ENCODE results near the gene PDGFRA. TPM values are rescaled to one million over a fixed set of nuclear protein-coding genes. Genes with fewer than 3 reads are reported as not detected.

The PDGFRA gene
- total RNA-seq, 1 experiment from 2014 or later: 6.8 TPM

DNA sequence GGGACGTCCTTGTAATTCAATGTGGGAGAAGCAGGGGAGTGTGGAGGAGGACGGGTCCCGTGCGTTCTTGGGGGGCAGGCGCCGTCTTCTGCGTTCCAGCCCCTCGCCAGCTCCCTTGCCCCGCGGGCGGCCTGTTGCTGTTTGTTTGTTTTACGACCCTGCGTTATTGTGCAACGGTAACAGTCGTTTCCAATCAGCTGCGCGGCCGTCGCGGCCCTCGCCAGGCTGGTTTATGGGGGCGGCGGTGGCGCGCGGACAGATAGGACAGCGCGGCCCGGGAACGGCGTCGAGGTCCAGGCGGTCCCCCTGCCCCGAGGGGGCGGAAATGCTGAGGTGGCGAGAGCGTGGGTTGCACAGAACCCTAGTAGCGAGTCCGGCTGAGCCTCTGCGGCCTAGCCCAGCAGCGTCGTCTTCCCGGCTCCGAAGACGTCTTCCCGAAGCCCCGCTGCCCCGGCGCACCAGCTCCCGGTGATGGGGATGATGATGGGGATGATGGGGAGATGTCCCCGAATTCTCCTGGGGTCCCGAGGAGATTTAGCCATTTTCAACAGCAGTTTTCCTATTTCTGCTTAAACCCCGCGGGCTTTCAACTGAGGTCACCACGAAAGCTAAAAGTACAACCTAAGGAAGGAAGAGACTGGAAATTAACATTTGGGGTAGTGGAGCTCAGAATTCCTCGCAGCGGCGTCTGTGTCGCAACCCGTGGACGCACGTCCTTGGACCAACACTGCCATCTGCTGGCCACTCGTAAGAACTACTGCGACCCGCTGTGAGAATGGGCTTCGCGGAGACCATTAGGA lies 4.8 kb downstream of the PDGFRA start:
- H3T11ph ChIP-seq (ENCODE audit: low read length): no peak overlapping the region
- TF ChIP-seq, protein P1, sequence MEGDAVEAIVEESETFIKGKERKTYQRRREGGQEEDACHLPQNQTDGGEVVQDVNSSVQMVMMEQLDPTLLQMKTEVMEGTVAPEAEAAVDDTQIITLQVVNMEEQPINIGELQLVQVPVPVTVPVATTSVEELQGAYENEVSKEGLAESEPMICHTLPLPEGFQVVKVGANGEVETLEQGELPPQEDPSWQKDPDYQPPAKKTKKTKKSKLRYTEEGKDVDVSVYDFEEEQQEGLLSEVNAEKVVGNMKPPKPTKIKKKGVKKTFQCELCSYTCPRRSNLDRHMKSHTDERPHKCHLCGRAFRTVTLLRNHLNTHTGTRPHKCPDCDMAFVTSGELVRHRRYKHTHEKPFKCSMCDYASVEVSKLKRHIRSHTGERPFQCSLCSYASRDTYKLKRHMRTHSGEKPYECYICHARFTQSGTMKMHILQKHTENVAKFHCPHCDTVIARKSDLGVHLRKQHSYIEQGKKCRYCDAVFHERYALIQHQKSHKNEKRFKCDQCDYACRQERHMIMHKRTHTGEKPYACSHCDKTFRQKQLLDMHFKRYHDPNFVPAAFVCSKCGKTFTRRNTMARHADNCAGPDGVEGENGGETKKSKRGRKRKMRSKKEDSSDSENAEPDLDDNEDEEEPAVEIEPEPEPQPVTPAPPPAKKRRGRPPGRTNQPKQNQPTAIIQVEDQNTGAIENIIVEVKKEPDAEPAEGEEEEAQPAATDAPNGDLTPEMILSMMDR (conservative IDR thresholded peaks at IDR 0.05): peak; percentile 93
- Mint-ChIP-seq H3K4me3 (peak overlapping the region; percentile 64 to 79), H3K9me3 (peaks cover 11% of the 10 kb centered on the region in 2 experiments), H3K36me3 (ENCODE audit: insufficient read depth in 1 of 3, low read depth in 3 of 3) (peaks cover 0 to 6% (median 5%) of the 10 kb centered on the region in 3 experiments; a peak in 3 of 7 replicates), H3K4me1 (peaks cover 27 to 34% of the 10 kb centered on the region in 2 experiments), H3K27ac (no peak overlapping the region), H3K27me3 (ENCODE audit: low read depth) (peaks cover 81% of the 10 kb centered on the region)
- H4K8ac ChIP-seq (replicated peaks; ENCODE audit: insufficient read length, low read depth, low read length): no peak overlapping the region
- no peaks in the 10 kb centered on the region for H3K9me3 ChIP-seq (ENCODE audit: control insufficient read depth, low read depth, low read length)
- no peak overlapping the region for H2BK12ac ChIP-seq (ENCODE audit: insufficient read length, low read depth, low read length)
- no peaks in the 10 kb centered on the region; the same call in 1 of the 2 replicates for H3K4me1 ChIP-seq (ENCODE audit: insufficient read depth, low read length)
- H3K23ac ChIP-seq (ENCODE audit: insufficient read length, low read depth, low read length): no peak overlapping the region
- peak; percentile 73 for DNase-seq
- H3K27ac ChIP-seq (ENCODE audit: insufficient read length, low read depth, low read length): no peak overlapping the region
- H4K20me1 ChIP-seq (ENCODE audit: control insufficient read depth, insufficient read depth, insufficient read length): no peaks in the 10 kb centered on the region
- no peaks in the 10 kb centered on the region for H3K79me1 ChIP-seq (ENCODE audit: insufficient read depth, low read depth, low read length, poor library complexity, severe bottlenecking)
- no peak overlapping the region for H2BK15ac ChIP-seq (ENCODE audit: low read depth, low read length)
- no peak overlapping the region for H3K56ac ChIP-seq (ENCODE audit: insufficient read length, low read depth, low read length)
- no peak overlapping the region for H3K14ac ChIP-seq (ENCODE audit: insufficient read depth, low read length)
- WGBS (ENCODE audit: extremely low coverage, insufficient read length, low lambda C conversion rate): no CpG with 5 or more reads among the region's 67 CpGs
- no peaks in the 10 kb centered on the region for H3K79me2 ChIP-seq (ENCODE audit: insufficient read depth, low read length)
- H2AK5ac ChIP-seq (ENCODE audit: insufficient read length, low read length): no peak overlapping the region
- H2BK20ac ChIP-seq (ENCODE audit: low read depth, low read length, poor library complexity, severe bottlenecking): no peak overlapping the region
- peak overlapping the region; percentile 60 for H3K4me2 ChIP-seq (ENCODE audit: insufficient read depth, insufficient read length, low read length)
- no peak overlapping the region for H4K91ac ChIP-seq (ENCODE audit: insufficient read length, low read depth, low read length)
- no peak overlapping the region for H3K9ac ChIP-seq (ENCODE audit: extremely low read depth, insufficient read length, low read length)
- no peak overlapping the region for H2AFZ ChIP-seq (ENCODE audit: low read length)
- no peak overlapping the region for H3K18ac ChIP-seq (ENCODE audit: insufficient read length, low read depth, low read length)
- H3K23me2 ChIP-seq (ENCODE audit: insufficient read length, low read depth, low read length, poor library complexity, severe bottlenecking): peaks cover 22% of the 10 kb centered on the region
- H3K27me3 ChIP-seq (ENCODE audit: insufficient read depth, low read length): peaks cover 38% of the 10 kb centered on the region
- H3K4ac ChIP-seq (ENCODE audit: low read depth, low read length): no peak overlapping the region
- no peak overlapping the region for H4K5ac ChIP-seq (ENCODE audit: insufficient read length, low read depth, low read length)
- no peak overlapping the region for H2BK120ac ChIP-seq (ENCODE audit: low read depth, low read length, poor library complexity, severe bottlenecking)
- no peak overlapping the region for H2BK5ac ChIP-seq (ENCODE audit: insufficient read length, low read length)
